T-cell (primary cell): Measurements from ENCODE around the gene NEGR1. TPM values are rescaled to one million over a fixed set of nuclear protein-coding genes. Genes with fewer than 3 reads are reported as not detected.

Experiments
- ATAC-seq, 4 experiments: fragments of 200-7000 bp in 3 of 4; fragments of 150-1000 bp in 1 of 4; cut with Tn5 transposase; replicated peaks in 1 of 4; 1 replicate in 3 of 4; 2 replicates in 1 of 4; pipeline ENCODE4 v1.10.0; 2021; ENCODE audit warnings: moderate library complexity in 3 of 4, mild to moderate bottlenecking in 2 of 4, moderate number of reproducible peaks in 1 of 4
- CTCF ChIA-PET, 2 donors: fragments of 300-600 bp; sonication (Branson Sonifier 250); formaldehyde crosslinking; loops; one replicate each; lab custom pipeline; 2022; ENCODE audit warnings: antibody characterized with exemption in 2 of 2; lab: Charles Lee
- POLR2A ChIA-PET, 2 donors: fragments of 300-600 bp; sonication (Branson Sonifier 250); formaldehyde crosslinking; loops; one replicate each; lab custom pipeline; 2022; ENCODE audit warnings: antibody characterized with exemption in 2 of 2; lab: Charles Lee
- DNase-seq, 35 experiments: peaks; one replicate each; pipeline versions ENCODE4 v3.0.0 to v3.0.0-alpha.2; 2013 to 2023
- H3K27ac ChIP-seq: one replicate; pipeline ENCODE4 v1.5.1; 2013; ENCODE audit warnings: low read length
- H3K27me3 ChIP-seq, 2 experiments: replicated peaks in 1 of 2; 1 replicate in 1 of 2; 2 replicates in 1 of 2; pipeline versions ENCODE4 v1.6.1 to v1.7.0; 2013; ENCODE audit warnings: low read length in 1 of 2, mixed read lengths in 1 of 2; ENCODE audit not compliant: control insufficient read depth in 2 of 2, insufficient read depth in 2 of 2; ENCODE audit errors: extremely low read depth in 1 of 2
- H3K36me3 ChIP-seq, 2 donors: 1 replicate in 1 of 2; 2 replicates in 1 of 2; pipeline versions ENCODE4 v1.6.1 to v1.7.0; 2013; ENCODE audit warnings: low read length in 1 of 2; ENCODE audit not compliant: control insufficient read depth in 2 of 2, insufficient read depth in 1 of 2; ENCODE audit errors: extremely low read depth in 1 of 2
- H3K4me1 ChIP-seq, 2 experiments: 1 replicate in 1 of 2; 2 replicates in 1 of 2; pipeline versions ENCODE4 v1.6.1 to v1.7.0; 2013; ENCODE audit warnings: low read length in 2 of 2, mixed read lengths in 1 of 2; ENCODE audit not compliant: insufficient read depth in 2 of 2, control insufficient read depth in 1 of 2; ENCODE audit errors: extremely low read depth in 1 of 2
- H3K4me3 ChIP-seq, 2 donors: 1 replicate in 1 of 2; 2 replicates in 1 of 2; pipeline versions ENCODE4 v1.5.1 to v1.7.0; 2013; ENCODE audit warnings: mild to moderate bottlenecking in 2 of 2, low read length in 1 of 2, moderate library complexity in 1 of 2; ENCODE audit not compliant: control insufficient read depth in 1 of 2; ENCODE audit errors: extremely low read depth in 1 of 2
- H3K9me3 ChIP-seq: 2 replicates; pipeline ENCODE4 v1.7.0; 2013
- H3K27ac Mint-ChIP-seq, 2 donors: one replicate each; pipeline ENCODE4 v1.8.0; 2020 to 2021; ENCODE audit warnings: mild to moderate bottlenecking in 2 of 2, mixed read lengths in 2 of 2
- H3K27me3 Mint-ChIP-seq, 2 donors: one replicate each; pipeline ENCODE4 v1.8.0; 2021 to 2022; ENCODE audit warnings: mixed read lengths in 2 of 2
- H3K36me3 Mint-ChIP-seq: one replicate; pipeline ENCODE4 v1.8.0; 2021; ENCODE audit warnings: mixed read lengths
- H3K4me1 Mint-ChIP-seq, 3 donors: one replicate each; pipeline ENCODE4 v1.8.0; 2020 to 2022; ENCODE audit warnings: mixed read lengths in 3 of 3, mild to moderate bottlenecking in 1 of 3
- H3K4me3 Mint-ChIP-seq, 3 donors: one replicate each; pipeline ENCODE4 v1.8.0; 2020 to 2022; ENCODE audit warnings: mild to moderate bottlenecking in 3 of 3, mixed read lengths in 3 of 3, moderate library complexity in 3 of 3
- H3K9me3 Mint-ChIP-seq, 3 donors: one replicate each; pipeline ENCODE4 v1.8.0; 2020 to 2022; ENCODE audit warnings: mixed read lengths in 3 of 3
- WGBS: methylation state at CpG from one replicate; pipeline ENCODE4 v1.1.5; 2013; ENCODE audit warnings: missing lambda C conversion rate; ENCODE audit not compliant: insufficient coverage; 5-methylcytosine and 5-hydroxymethylcytosine counted together
- total RNA-seq, 35 experiments: library from RNA in 6 of 35; stranded (reverse) in 6 of 35; fragments of 120-200 nt in 1 of 35; gene quantifications; one replicate each; pipeline versions ENCODE4 v1.2.1 to v1.2.4 and lab custom pipeline; 2013 to 2026

Gene NEGR1
- total RNA-seq, 5 donors from 2014 or later (not counting 1 experiment from before 2014, with no cell fraction given): 0.05 to 0.26 (median 0.14) TPM; not detected in 1

- Mint-ChIP-seq H3K27me3 (no peaks in the 10 kb centered on the region), H3K36me3 (no peaks in the 10 kb centered on the region), H3K4me1 (no peaks in the 10 kb centered on the region), H3K9me3 (peaks cover 6 to 9% (median 8%) of the 10 kb centered on the region in 3 donors), H3K4me3 (no peak overlapping the region), H3K27ac (no peak overlapping the region)
- DNase-seq (no peak), ATAC-seq (no peak)
- Histone ChIP-seq H3K4me3 (no peak overlapping the region), H3K9me3 (no peaks in the 10 kb centered on the region), H3K27ac (no peak overlapping the region), H3K36me3 (no peaks in the 10 kb centered on the region), H3K27me3 (no peaks in the 10 kb centered on the region), H3K4me1 (no peaks in the 10 kb centered on the region)
- CTCF ChIA-PET: no interaction called here
- POLR2A ChIA-PET: no interaction called here
Measured at GRCh38 chr1:71745326-71745725, 537.0 kb downstream of the NEGR1 start.

- Histone ChIP-seq H3K4me1 (no peaks in the 10 kb centered on the region), H3K27ac (no peak overlapping the region), H3K27me3 (no peaks in the 10 kb centered on the region), H3K9me3 (no peaks in the 10 kb centered on the region), H3K4me3 (no peak overlapping the region), H3K36me3 (no peaks in the 10 kb centered on the region)
- no peak overlapping the region for H3K4me3 Mint-ChIP-seq
- POLR2A ChIA-PET: no interaction called here
- no peaks in the 10 kb centered on the region for H3K36me3 Mint-ChIP-seq
- no peaks in the 10 kb centered on the region for H3K4me1 Mint-ChIP-seq
- H3K9me3 Mint-ChIP-seq: peaks cover 4 to 12% (median 9%) of the 10 kb centered on the region in 3 donors
- no peak overlapping the region for H3K27ac Mint-ChIP-seq
- CTCF ChIA-PET: interaction anchor here in 1 of 2 donors (0.6 kb wide), 1 partner anchor 11 kb away, joined by 3 read pairs; no protein-coding TSS in a partner anchor
- WGBS: no CpG with 5 or more reads among the region's 2 CpGs
- no peaks in the 10 kb centered on the region for H3K27me3 Mint-ChIP-seq
- DNase-seq (no peak), ATAC-seq (no peak)
Measured at GRCh38 chr1:71743862-71744261, 538.5 kb downstream of the NEGR1 start.

GRCh38 chr1:71738910-71739309 is 543.4 kb downstream of the NEGR1 start:
- ChIA-PET POLR2A (no interaction called here), CTCF (no interaction called here)
- DNase-seq: no peak
- no peaks in the 10 kb centered on the region for H3K36me3 Mint-ChIP-seq
- H3K27ac Mint-ChIP-seq: no peak overlapping the region
- H3K27ac ChIP-seq: no peak overlapping the region
- no peak overlapping the region for H3K4me3 Mint-ChIP-seq
- no CpG with 5 or more reads among the region's 2 CpGs for WGBS
- H3K36me3 ChIP-seq: no peaks in the 10 kb centered on the region
- no peak for ATAC-seq
- no peaks in the 10 kb centered on the region for H3K27me3 ChIP-seq
- no peaks in the 10 kb centered on the region for H3K9me3 ChIP-seq
- H3K9me3 Mint-ChIP-seq: peaks cover 4 to 18% (median 9%) of the 10 kb centered on the region in 3 donors
- H3K27me3 Mint-ChIP-seq: no peaks in the 10 kb centered on the region
- H3K4me1 ChIP-seq: no peaks in the 10 kb centered on the region
- H3K4me1 Mint-ChIP-seq: no peaks in the 10 kb centered on the region
- no peak overlapping the region for H3K4me3 ChIP-seq

- DNase-seq: no peak
- no peak for ATAC-seq
- no peak overlapping the region for H3K4me3 ChIP-seq
- H3K4me3 Mint-ChIP-seq: no peak overlapping the region
- H3K27me3 ChIP-seq: no peaks in the 10 kb centered on the region
- H3K4me1 ChIP-seq: no peaks in the 10 kb centered on the region
- H3K27me3 Mint-ChIP-seq: no peaks in the 10 kb centered on the region
- H3K36me3 ChIP-seq: no peaks in the 10 kb centered on the region
- CTCF ChIA-PET: no interaction called here
- H3K36me3 Mint-ChIP-seq: no peaks in the 10 kb centered on the region
- no peak overlapping the region for H3K27ac Mint-ChIP-seq
- no peaks in the 10 kb centered on the region for H3K4me1 Mint-ChIP-seq
- no CpG with 5 or more reads among the region's 1 CpG for WGBS
- peaks cover 4 to 18% (median 9%) of the 10 kb centered on the region in 3 donors for H3K9me3 Mint-ChIP-seq
- POLR2A ChIA-PET: no interaction called here
- H3K27ac ChIP-seq: no peak overlapping the region
- H3K9me3 ChIP-seq: no peaks in the 10 kb centered on the region
Measured at GRCh38 chr1:71738256-71738655, 544.1 kb downstream of the NEGR1 start.

- DNase-seq (no peak), ATAC-seq (no peak)
- no peak overlapping the region for H3K27ac ChIP-seq
- H3K9me3 ChIP-seq: no peaks in the 10 kb centered on the region
- Mint-ChIP-seq H3K9me3 (peaks cover 1 to 15% (median 9%) of the 10 kb centered on the region in 3 donors), H3K4me1 (no peaks in the 10 kb centered on the region), H3K4me3 (no peak overlapping the region), H3K27me3 (no peaks in the 10 kb centered on the region), H3K36me3 (no peaks in the 10 kb centered on the region), H3K27ac (no peak overlapping the region)
- 83% methylated on average over 3 of the region's 3 CpGs for WGBS
- POLR2A ChIA-PET: no interaction called here
- CTCF ChIA-PET: no interaction called here
- H3K36me3 ChIP-seq: no peaks in the 10 kb centered on the region
- H3K4me1 ChIP-seq: peaks cover 0 to 2% of the 10 kb centered on the region in 2 experiments
- no peak overlapping the region for H3K4me3 ChIP-seq
- no peaks in the 10 kb centered on the region for H3K27me3 ChIP-seq
Measured at GRCh38 chr1:71737768-71738167, 544.6 kb downstream of the NEGR1 start.

- Mint-ChIP-seq H3K9me3 (peaks cover 0 to 10% (median 0%) of the 10 kb centered on the region in 3 donors), H3K27me3 (no peaks in the 10 kb centered on the region), H3K27ac (no peak overlapping the region), H3K4me3 (no peak overlapping the region), H3K36me3 (no peaks in the 10 kb centered on the region), H3K4me1 (no peaks in the 10 kb centered on the region)
- Histone ChIP-seq H3K4me1 (peaks cover 0 to 3% of the 10 kb centered on the region in 2 experiments), H3K4me3 (no peak overlapping the region), H3K9me3 (no peaks in the 10 kb centered on the region), H3K27ac (no peak overlapping the region), H3K27me3 (no peaks in the 10 kb centered on the region), H3K36me3 (no peaks in the 10 kb centered on the region)
- DNase-seq: no peak
- POLR2A ChIA-PET: no interaction called here
- CTCF ChIA-PET: no interaction called here
- no CpG with 5 or more reads among the region's 2 CpGs for WGBS
- no peak for ATAC-seq
Measured at GRCh38 chr1:71733121-71733520, 549.2 kb downstream of the NEGR1 start.

GRCh38 chr1:71721532-71721931 is 560.8 kb downstream of the NEGR1 start:
- ChIA-PET POLR2A (no interaction called here), CTCF (no interaction called here)
- H3K27me3 ChIP-seq: no peaks in the 10 kb centered on the region
- Mint-ChIP-seq H3K27me3 (no peaks in the 10 kb centered on the region), H3K9me3 (peaks cover 0 to 14% (median 0%) of the 10 kb centered on the region in 3 donors), H3K36me3 (no peaks in the 10 kb centered on the region), H3K4me3 (no peak overlapping the region), H3K27ac (no peak overlapping the region), H3K4me1 (no peaks in the 10 kb centered on the region)
- H3K36me3 ChIP-seq: no peaks in the 10 kb centered on the region
- no peaks in the 10 kb centered on the region for H3K9me3 ChIP-seq
- WGBS: 87% methylated on average over 2 of the region's 2 CpGs
- DNase-seq: no peak
- H3K4me1 ChIP-seq: no peaks in the 10 kb centered on the region
- H3K4me3 ChIP-seq: no peak overlapping the region
- H3K27ac ChIP-seq: no peak overlapping the region
- ATAC-seq: no peak
